Measurements from ENCODE around the gene FEV. TPM values are rescaled to one million over a fixed set of nuclear protein-coding genes. Genes with fewer than 3 reads are reported as not detected.

FEV gene
- total and polyA plus RNA-seq, 11 donors: not detected

GRCh38 chr2:219026946-219027345 lies 42.0 kb upstream of the FEV start:
- no peaks in the 10 kb centered on the region for H3K36me3 ChIP-seq
- WGBS, 4 donors: 70 to 86% (median 81%) methylated on average over 7 of the region's 7 CpGs
- TF ChIP-seq POLR2A (IDR thresholded peaks at IDR 0.05): no peak
- TF ChIP-seq CTCF (IDR thresholded peaks at IDR 0.05): no peak
- no peaks in the 10 kb centered on the region for H3K9me3 ChIP-seq
- ATAC-seq: no peak
- intact Hi-C loops (cut with DNase I): loop anchor here in 1 of 10 donors (10.0 kb wide), 1 partner anchor 128 kb away; no protein-coding TSS in a partner anchor
- peaks cover 4 to 33% (median 11%) of the 10 kb centered on the region in 9 donors for H3K27me3 ChIP-seq
- no peak for DNase-seq
- no peak overlapping the region for H3K27ac ChIP-seq
- no peak overlapping the region for H3K4me3 ChIP-seq
- no peaks in the 10 kb centered on the region for H3K4me1 ChIP-seq

- H3K27ac ChIP-seq: no peak overlapping the region
- no peak for DNase-seq
- intact Hi-C loops (cut with DNase I): loop anchor here in 1 of 10 donors (10.0 kb wide), 1 partner anchor 129 kb away; no protein-coding TSS in a partner anchor
- WGBS, 4 donors: 82 to 87% (median 83%) methylated on average over 17 to 18 of the region's 18 CpGs
- H3K36me3 ChIP-seq: no peaks in the 10 kb centered on the region
- peaks cover 4 to 23% (median 9%) of the 10 kb centered on the region in 9 donors for H3K27me3 ChIP-seq
- no peak for ATAC-seq
- TF ChIP-seq CTCF (IDR thresholded peaks at IDR 0.05) (no peak), POLR2A (IDR thresholded peaks at IDR 0.05) (no peak)
- H3K9me3 ChIP-seq: no peaks in the 10 kb centered on the region
- no peak overlapping the region for H3K4me3 ChIP-seq
- H3K4me1 ChIP-seq: no peaks in the 10 kb centered on the region
Measured at GRCh38 chr2:219025637-219026585, 40.9 kb upstream of the FEV start.

- TF ChIP-seq CTCF (IDR thresholded peaks at IDR 0.05): no peak
- no peak for TF ChIP-seq POLR2A (IDR thresholded peaks at IDR 0.05)
- Histone ChIP-seq H3K36me3 (no peaks in the 10 kb centered on the region), H3K4me1 (no peaks in the 10 kb centered on the region), H3K9me3 (no peaks in the 10 kb centered on the region), H3K27ac (no peak overlapping the region), H3K27me3 (peaks cover 0 to 18% (median 0%) of the 10 kb centered on the region in 9 donors), H3K4me3 (no peak overlapping the region)
- WGBS, 4 donors: 70 to 74% (median 72%) methylated on average over 7 to 11 of the region's 11 CpGs
- DNase-seq (no peak), ATAC-seq (no peak)
- intact Hi-C loops (cut with DNase I): loop anchor here in 1 of 10 donors (10.0 kb wide), 1 partner anchor 131 kb away; no protein-coding TSS in a partner anchor
Measured at GRCh38 chr2:219024059-219024458, 39.1 kb upstream of the FEV start.

GRCh38 chr2:219023045-219023605 lies 38.1 kb upstream of the FEV start:
- Histone ChIP-seq H3K36me3 (no peaks in the 10 kb centered on the region), H3K27me3 (peaks cover 0 to 20% (median 0%) of the 10 kb centered on the region in 9 donors), H3K4me3 (no peak overlapping the region), H3K9me3 (no peaks in the 10 kb centered on the region), H3K27ac (no peak overlapping the region), H3K4me1 (no peaks in the 10 kb centered on the region)
- TF ChIP-seq CTCF (IDR thresholded peaks at IDR 0.05) (no peak), POLR2A (IDR thresholded peaks at IDR 0.05) (no peak)
- no peak for DNase-seq
- intact Hi-C loops (cut with DNase I): loop anchor here in 1 of 10 donors (10.0 kb wide), 1 partner anchor 132 kb away; no protein-coding TSS in a partner anchor
- 64 to 75% (median 69%) methylated on average over 12 of the region's 12 CpGs for WGBS, 4 donors
- no peak for ATAC-seq
